Mesothelial cell of epicardium (in vitro differentiated cells): ENCODE data around the gene MOB3C. TPM values are rescaled to one million over a fixed set of nuclear protein-coding genes. Genes with fewer than 3 reads are reported as not detected.

Experiments used
- DNase-seq, 2 experiments: peaks; one replicate each; pipeline ENCODE4 v3.0.0; 2021; ENCODE audit warnings: low spot score in 2 of 2; ENCODE audit not compliant: unreplicated experiment in 2 of 2
- H3K27ac Mint-ChIP-seq: 2 replicates; pipeline ENCODE4 v1.8.0; 2021; ENCODE audit warnings: mixed read lengths
- H3K27me3 Mint-ChIP-seq: 2 replicates; pipeline ENCODE4 v1.8.0; 2021; ENCODE audit warnings: low read depth, mixed read lengths
- H3K36me3 Mint-ChIP-seq: 2 replicates; pipeline ENCODE4 v1.8.0; 2021; ENCODE audit warnings: mixed read lengths
- H3K4me1 Mint-ChIP-seq: 2 replicates; pipeline ENCODE4 v1.8.0; 2021; ENCODE audit warnings: mixed read lengths
- H3K4me3 Mint-ChIP-seq: 2 replicates; pipeline ENCODE4 v1.8.0; 2021; ENCODE audit warnings: mild to moderate bottlenecking, moderate library complexity, mixed read lengths
- H3K9me3 Mint-ChIP-seq: 2 replicates; pipeline ENCODE4 v1.8.0; 2021; ENCODE audit warnings: mixed read lengths
- total RNA-seq: library from RNA; stranded (reverse); gene quantifications from 3 replicates; pipeline ENCODE4 v1.2.1, GENCODE V29; 2021
- TF ChIP-seq, protein P1 (sequence below): fragments of 200-600 bp; sonication (generic); IDR thresholded peaks from one replicate; pipeline ENCODE4 v1.5.0; 2021; ENCODE audit warnings: antibody characterized with exemption; ENCODE audit not compliant: unreplicated experiment

Gene MOB3C
- total RNA-seq, 1 donor from 2014 or later: 11.0 TPM

DNA sequence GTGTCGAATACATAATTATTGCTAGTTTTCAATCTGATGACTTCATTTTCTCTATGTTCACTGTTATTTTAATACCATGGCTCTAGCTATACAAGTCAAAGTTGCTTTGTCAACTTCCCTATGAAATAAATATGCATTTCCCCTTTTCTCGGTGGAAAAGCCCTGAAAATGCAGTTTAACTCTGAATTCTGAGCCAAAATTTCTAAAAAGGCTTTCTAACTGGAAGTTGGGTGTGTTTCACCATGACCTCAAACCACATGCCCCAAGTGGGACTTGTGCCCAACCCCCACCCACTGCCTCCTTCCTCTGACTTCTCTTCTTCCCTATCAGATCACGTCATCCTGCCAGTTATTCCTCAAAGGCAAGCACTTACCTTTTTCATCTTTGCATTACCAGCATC lies 21.5 kb downstream of the MOB3C start:
- H3K4me3 Mint-ChIP-seq: no peak overlapping the region

DNA sequence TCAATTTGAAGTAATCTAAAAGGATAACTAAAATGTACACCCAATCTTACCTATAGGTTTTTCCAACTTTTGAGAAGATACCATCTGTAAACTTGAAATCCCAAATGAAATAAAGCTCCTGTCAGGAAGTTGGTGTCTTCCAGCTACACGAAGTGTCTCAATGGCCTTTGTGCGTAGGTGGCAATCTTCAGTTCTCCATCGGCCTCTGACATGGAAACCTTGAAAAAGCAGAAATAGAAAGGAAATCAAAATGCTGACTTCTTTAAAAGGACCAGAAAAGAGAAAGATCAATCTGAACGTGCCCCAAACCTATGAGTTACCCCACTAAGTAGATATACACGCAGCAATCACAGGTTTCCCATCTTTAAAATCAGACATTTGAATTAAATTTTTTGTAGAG lies 22.5 kb downstream of the MOB3C start:
- Mint-ChIP-seq H3K27ac (no peak overlapping the region), H3K4me1 (no peaks in the 10 kb centered on the region)

More for the DNA sequence above, 21.5 kb downstream of the MOB3C start:
- DNase-seq: no peak
- H3K27me3 Mint-ChIP-seq: no peaks in the 10 kb centered on the region
- no peak overlapping the region for H3K27ac Mint-ChIP-seq
- H3K4me1 Mint-ChIP-seq: peaks cover 4% of the 10 kb centered on the region
- no peaks in the 10 kb centered on the region for H3K9me3 Mint-ChIP-seq
- peaks cover 23% of the 10 kb centered on the region for H3K36me3 Mint-ChIP-seq
- TF ChIP-seq, protein P1, sequence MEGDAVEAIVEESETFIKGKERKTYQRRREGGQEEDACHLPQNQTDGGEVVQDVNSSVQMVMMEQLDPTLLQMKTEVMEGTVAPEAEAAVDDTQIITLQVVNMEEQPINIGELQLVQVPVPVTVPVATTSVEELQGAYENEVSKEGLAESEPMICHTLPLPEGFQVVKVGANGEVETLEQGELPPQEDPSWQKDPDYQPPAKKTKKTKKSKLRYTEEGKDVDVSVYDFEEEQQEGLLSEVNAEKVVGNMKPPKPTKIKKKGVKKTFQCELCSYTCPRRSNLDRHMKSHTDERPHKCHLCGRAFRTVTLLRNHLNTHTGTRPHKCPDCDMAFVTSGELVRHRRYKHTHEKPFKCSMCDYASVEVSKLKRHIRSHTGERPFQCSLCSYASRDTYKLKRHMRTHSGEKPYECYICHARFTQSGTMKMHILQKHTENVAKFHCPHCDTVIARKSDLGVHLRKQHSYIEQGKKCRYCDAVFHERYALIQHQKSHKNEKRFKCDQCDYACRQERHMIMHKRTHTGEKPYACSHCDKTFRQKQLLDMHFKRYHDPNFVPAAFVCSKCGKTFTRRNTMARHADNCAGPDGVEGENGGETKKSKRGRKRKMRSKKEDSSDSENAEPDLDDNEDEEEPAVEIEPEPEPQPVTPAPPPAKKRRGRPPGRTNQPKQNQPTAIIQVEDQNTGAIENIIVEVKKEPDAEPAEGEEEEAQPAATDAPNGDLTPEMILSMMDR: no peak

DNA sequence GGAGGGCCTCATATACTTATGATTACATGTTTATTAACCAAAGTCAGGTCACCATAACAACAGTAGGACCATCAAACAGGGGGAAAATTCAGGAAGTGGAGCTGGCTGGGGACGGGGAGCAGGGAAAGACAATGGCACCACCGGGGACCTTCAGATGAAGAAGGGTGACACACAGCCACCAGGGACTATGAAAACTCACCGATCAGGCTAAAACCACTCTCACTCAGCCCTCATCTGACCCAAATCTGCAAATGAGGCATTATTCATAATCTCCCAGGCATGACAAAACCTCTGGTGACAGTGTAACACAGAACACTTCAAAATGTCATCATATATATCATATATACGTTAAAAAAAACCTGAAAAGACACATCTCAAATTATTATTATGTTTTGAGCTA lies 23.8 kb downstream of the MOB3C start:
- Mint-ChIP-seq H3K4me1 (no peaks in the 10 kb centered on the region), H3K27me3 (no peaks in the 10 kb centered on the region), H3K9me3 (no peaks in the 10 kb centered on the region), H3K27ac (no peak overlapping the region), H3K36me3 (peaks cover 26% of the 10 kb centered on the region), H3K4me3 (no peak overlapping the region)
- DNase-seq: no peak
- TF ChIP-seq, protein P1: no peak

More for the DNA sequence above, 22.5 kb downstream of the MOB3C start:
- TF ChIP-seq, protein P1: no peak
- Mint-ChIP-seq H3K9me3 (no peaks in the 10 kb centered on the region), H3K36me3 (peaks cover 23% of the 10 kb centered on the region), H3K27me3 (no peaks in the 10 kb centered on the region), H3K4me3 (no peak overlapping the region)
- DNase-seq: no peak

DNA sequence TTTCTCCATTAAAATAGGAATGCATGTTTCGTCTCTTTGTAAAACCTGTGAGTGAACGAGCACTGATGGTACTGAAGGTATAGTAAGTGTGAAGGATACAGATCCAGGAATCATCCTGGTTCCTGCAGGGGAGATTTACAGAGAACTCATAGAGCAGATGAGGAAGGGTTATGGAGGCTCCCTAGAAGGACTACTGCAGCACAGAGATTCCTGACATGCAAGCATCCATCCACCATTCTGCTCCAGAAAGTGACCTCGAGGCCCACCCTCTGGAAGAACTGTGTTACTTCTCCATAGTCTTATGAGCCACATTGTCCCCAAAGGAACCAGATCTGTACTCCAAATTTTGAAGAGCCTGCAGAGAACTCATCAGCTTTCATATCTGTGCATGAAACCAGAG lies 27.1 kb downstream of the MOB3C start:
- DNase-seq: no peak
- H3K9me3 Mint-ChIP-seq: no peaks in the 10 kb centered on the region
- H3K27me3 Mint-ChIP-seq: no peaks in the 10 kb centered on the region
- no peak overlapping the region for H3K27ac Mint-ChIP-seq
- H3K36me3 Mint-ChIP-seq: peaks cover 27% of the 10 kb centered on the region
- no peak overlapping the region for H3K4me3 Mint-ChIP-seq
- TF ChIP-seq, protein P1: no peak
- H3K4me1 Mint-ChIP-seq: no peaks in the 10 kb centered on the region

DNA sequence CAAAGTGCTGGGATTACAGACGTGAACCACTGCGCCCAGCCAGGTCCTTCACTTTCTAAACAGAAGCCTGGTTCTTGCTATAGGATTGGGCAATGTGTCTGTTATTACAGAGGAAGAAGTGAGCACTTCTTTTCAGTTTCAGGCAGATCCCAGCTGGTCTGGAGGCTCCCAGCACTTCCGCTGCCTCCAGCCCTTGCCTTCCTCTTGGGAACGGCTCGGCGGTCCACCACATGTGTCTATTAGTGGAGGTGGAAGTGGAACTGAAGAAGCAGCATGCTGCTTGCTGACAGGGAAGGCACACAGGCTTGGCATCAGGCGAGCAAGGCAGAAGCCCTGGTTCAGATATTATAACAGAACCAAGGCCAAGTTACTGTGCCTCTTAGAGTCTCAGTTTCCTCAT lies 29.5 kb downstream of the MOB3C start:
- H3K36me3 Mint-ChIP-seq: peaks cover 20% of the 10 kb centered on the region
- TF ChIP-seq, protein P1: no peak
- H3K9me3 Mint-ChIP-seq: no peaks in the 10 kb centered on the region
- no peaks in the 10 kb centered on the region for H3K27me3 Mint-ChIP-seq
- no peaks in the 10 kb centered on the region for H3K4me1 Mint-ChIP-seq
- DNase-seq: no peak
- H3K4me3 Mint-ChIP-seq: no peak overlapping the region
- no peak overlapping the region for H3K27ac Mint-ChIP-seq

DNA sequence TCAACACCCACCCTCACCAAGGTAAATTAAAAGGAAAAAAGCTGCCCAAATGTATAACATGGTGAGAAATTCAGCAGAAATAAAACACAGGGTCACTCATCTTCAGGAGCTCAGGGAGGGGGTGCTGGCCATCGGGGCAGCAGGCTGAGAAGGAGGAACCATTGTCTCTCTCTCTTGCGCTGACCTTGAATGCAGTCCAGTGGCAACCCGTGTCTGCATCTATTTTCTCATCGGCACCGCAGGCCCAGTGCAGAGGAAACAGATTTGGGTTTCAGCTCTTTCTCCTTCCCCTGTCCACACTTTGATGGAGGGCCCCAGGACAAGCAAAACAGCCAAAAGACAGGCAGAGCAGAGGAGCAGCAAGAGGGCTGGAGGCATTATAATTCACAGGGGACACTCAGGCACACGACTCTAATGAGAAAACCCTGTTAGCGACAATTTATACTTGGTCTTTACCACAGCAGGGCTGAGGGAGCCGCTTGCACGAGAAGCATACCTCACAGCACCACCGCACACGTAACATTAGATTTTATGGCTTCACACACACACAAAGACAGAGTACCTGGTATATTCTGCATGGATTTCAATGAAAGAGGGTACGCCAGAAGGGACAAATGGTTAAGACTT lies 31.2 kb downstream of the MOB3C start:
- H3K9me3 Mint-ChIP-seq: no peaks in the 10 kb centered on the region
- H3K36me3 Mint-ChIP-seq: peaks cover 20% of the 10 kb centered on the region
- DNase-seq: no peak
- no peak overlapping the region for H3K27ac Mint-ChIP-seq
- no peak overlapping the region for H3K4me3 Mint-ChIP-seq
- no peaks in the 10 kb centered on the region for H3K4me1 Mint-ChIP-seq
- H3K27me3 Mint-ChIP-seq: no peaks in the 10 kb centered on the region
- TF ChIP-seq, protein P1: no peak
